GM18505 (cell line): ENCODE results near the gene SETD2.

Experiments used
- ATAC-seq: cut with Tn5 transposase; IDR thresholded peaks from one replicate; pipeline ENCODE4 v1.9.1; 2021; ENCODE audit not compliant: unreplicated experiment
- POLR2A ChIP-seq: IDR thresholded peaks from 4 replicates; pipeline ENCODE4 v1.6.1; 2011; ENCODE audit warnings: borderline replicate concordance; ENCODE audit not compliant: insufficient read depth, insufficient read length; ENCODE audit errors: extremely low read depth

SETD2 gene

DNA sequence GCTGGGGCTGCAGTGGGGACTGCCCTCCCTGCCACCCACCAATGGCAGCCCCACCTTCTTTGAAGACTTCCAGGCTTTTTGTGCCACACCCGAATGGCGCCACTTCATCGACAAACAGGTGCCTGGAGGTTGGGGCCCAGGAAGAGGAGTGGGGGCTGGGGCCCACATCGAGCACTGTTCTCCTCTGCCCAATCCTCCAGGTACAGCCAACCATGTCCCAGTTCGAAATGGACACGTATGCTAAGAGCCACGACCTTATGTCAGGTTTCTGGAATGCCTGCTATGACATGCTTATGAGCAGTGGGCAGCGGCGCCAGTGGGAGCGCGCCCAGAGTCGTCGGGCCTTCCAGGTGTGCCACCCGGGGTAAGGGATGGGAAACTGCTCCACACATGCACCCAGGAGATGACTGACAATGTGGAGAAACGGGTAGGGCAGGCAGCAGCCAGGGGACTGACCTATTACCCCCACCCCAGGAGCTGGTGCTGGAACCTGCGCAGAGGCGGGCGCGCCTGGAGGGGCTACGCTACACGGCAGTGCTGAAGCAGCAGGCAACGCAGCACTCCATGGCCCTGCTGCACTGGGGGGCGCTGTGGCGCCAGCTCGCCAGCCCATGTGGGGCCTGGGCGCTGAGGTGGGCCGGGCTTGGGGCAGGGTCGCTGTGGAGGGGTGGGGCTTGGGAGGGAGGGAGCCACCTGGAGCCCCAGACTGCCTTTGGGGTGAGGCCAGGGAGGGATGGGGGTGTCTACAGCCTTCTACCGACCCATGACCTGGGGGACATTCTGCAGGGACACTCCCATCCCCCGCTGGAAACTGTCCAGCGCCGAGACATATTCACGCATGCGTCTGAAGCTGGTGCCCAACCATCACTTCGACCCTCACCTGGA is 161.5 kb downstream of the SETD2 start:
- no peak for ATAC-seq
- no peak for TF ChIP-seq POLR2A

DNA sequence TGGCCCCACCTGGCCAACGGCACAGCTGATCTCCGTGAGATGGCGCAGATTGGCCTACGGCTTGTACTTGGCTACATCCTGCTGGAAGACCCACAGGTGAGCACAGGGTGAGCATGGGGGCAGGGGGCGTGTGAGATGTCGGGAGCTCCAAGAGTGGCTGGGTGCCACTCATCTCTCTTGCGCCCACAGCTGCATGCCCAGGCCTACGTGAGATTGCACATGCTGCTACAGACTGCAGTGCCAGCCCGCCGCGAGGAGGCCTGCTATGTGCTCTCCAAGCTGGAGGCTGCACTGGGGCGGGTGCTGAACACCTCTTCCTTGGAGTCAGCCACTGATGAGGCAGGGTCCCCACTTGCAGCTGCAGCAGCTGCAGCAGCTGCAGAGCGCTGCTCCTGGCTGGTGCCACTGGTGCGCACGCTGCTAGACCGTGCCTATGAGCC is 162.2 kb downstream of the SETD2 start:
- no peak for TF ChIP-seq POLR2A
- ATAC-seq: no peak

DNA sequence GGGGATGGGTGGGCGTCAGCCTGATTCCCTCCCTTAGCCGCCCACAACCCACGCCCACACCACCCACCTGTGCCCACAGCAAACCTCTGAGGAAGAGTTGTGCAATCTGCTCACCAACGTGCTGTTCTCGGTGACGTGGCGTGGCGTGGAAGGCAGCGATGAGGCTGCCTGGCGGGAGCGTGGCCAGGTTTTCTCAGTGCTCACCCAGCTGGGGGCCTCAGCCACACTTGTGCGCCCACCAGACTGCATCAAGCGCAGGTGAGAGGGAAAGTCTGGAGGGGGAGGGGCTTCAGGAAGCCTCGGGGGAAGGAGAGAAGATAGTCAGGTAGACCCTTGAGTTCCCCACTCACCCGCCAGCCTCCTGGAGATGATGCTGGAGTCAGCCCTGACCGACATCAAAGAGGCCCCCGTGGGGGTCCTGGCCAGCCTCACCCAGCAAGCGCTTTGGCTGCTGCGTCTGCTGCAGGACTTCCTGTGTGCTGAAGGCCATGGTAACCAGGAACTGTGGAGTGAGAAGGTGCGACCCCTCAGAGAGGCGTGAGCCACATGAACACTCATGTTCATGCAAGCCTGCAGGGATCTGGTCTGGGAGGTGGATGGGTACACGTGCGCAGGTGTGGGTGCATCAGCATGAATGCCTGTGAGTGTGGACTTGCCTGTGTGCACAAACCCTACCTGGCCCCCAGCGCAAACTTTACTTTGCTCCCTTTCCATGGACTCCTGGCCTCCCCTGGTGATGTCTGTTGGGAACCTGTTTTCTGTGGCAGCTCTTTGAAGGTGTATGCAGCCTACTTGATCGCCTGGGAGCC is 162.8 kb downstream of the SETD2 start:
- no peak for TF ChIP-seq POLR2A
- no peak for ATAC-seq

GRCh38 chr3:47000198-47000815 is 163.6 kb downstream of the SETD2 start:
- ATAC-seq: no peak
- peak; percentile 7 for TF ChIP-seq POLR2A

DNA sequence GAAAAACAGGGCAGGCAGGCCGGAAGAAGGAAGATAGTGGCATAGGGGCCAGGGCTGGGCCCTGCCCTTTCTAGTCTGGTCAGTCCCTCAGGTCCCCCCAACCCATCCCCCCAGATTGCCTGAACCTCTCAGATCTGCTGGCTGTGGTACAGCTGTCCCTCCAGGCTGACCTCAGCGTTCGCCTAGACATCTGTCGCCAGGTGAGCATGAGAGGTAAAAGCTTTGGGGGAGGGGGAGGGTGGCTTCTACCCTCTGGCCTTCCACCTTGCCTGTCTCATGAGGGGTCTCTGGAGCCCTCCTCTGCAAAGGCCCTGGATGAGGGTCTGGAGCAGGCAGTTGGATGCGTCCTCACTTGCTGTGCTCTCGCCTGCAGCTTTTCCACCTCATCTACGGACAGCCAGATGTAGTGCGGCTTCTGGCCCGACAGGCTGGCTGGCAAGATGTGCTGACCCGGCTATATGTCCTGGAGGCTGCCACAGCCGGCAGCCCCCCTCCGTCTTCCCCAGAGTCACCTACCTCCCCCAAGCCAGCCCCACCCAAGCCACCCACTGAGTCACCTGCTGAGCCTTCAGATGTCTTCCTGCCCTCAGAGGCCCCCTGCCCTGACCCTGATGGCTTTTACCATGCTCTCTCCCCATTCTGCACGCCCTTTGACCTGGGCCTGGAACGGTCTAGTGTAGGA is 164.3 kb downstream of the SETD2 start:
- no peak for ATAC-seq

GRCh38 chr3:46998852-46999515 is 164.9 kb downstream of the SETD2 start:
- no peak for ATAC-seq

More for the DNA sequence above, 164.3 kb downstream of the SETD2 start:
- no peak for TF ChIP-seq POLR2A

DNA sequence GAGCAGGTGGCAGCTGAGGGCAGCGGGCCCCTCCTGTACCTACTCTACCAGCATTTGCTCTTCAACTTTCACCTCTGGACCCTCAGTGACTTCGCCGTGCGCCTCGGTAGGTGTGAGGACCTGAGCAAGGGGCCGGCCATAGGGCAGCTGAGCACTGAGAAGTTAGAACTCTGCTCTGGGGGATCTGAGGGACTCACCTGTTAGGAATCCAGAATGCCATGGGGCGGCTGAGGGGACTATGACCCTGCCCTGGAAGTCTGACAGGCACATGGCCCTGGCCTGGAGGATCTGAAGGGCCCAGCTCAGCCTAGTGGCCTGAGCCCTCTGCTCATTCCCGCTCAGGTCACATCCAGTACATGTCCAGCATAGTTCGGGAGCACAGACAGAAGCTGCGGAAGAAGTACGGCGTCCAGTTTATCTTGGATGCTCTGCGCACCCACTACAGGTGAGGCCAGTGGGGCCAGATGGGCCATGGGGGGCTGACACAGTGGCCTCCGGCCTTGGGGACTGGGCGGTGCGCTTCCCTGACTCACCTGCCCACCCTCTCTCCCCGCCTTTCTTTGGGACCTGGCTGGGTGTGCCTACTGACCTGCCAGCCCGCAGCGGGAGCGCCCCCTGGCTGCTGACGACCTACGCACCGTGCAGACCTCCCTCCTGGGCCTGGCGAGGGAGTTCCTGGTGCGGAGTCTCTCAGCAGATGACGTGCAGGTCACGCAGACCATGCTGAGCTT is 165.6 kb downstream of the SETD2 start:
- no peak for ATAC-seq
- TF ChIP-seq POLR2A: no peak

More at GRCh38 chr3:46998852-46999515, 164.9 kb downstream of the SETD2 start:
- TF ChIP-seq POLR2A: no peak

- TF ChIP-seq POLR2A: no peak
- ATAC-seq: no peak
Measured at GRCh38 chr3:46997453-46998091, 166.3 kb downstream of the SETD2 start.

DNA sequence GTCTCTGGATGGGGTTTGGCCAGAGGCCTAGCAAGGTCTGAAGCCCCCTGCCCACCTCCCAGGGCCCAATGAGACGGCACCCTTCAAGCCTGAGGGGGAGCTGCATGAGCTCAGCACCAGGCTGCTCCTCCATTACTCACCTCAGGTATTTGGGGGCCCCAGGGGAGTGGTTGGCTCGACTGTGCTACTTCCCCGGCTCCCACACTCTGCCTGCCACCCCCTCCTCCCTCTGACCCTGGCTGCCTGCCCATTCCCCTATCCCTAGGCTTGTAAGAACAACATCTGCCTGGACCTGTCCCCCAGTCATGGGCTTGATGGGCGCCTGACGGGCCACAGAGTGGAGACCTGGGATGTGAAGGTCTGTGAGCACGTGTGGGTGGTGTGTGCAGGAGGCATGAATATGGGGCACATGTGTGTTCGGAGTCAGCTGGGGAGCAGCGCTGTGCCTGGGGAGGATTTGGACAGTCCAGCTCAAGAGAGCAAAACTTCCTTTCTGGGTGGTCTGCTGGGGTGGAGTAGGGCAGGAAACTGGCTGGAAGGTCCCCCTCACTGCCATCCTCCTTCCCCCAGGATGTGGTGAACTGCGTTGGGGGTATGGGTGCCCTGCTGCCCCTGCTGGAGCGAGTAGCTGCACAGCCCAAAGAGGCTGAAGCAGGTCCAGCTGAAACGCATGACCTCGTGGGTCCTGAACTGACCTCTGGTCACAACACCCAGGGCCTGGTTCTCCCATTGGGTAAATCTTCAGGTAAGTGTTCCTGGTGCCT is 167.0 kb downstream of the SETD2 start:
- ATAC-seq: no peak
- TF ChIP-seq POLR2A: no peak

DNA sequence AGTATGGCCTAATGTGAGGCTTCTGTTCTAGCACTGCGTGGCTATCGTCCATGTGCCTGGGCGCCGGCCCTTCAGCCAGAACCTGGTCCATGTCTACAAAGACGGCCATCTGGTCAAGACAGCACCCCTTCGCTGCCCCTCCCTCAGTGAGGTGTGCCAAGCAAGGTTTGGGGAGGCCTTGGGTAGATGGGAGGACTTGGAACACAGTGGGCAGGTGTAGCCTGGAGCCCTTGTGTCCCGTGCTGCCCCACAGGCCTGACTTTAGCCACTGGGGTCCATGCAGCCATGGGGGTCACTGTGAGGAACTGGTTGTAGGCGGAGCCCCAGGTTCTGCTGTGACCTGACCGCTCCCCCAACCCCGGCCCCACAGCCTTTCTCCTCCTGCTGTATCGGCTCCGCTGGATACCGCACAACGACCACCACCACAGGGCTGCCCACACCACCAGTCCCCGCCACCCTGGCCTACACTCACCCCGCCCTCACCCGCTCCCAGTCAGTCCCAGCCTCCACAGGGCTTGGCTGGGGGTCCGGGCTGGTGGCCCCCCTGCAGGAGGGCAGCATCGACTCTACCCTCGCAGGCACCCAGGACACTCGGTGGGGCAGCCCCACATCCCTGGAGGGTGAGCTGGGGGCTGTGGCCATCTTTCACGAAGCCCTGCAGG is 167.9 kb downstream of the SETD2 start:
- no peak for TF ChIP-seq POLR2A
- no peak for ATAC-seq
